GM18870 (cell line): ENCODE results near the gene SMAD2.
"Not testable (repeated sequence)": the region's sequence is repeated elsewhere in the genome, so short reads cannot be mapped to it uniquely, and the experiment has no call there.

Experiments
- ATAC-seq: cut with Tn5 transposase; IDR thresholded peaks from one replicate; pipeline ENCODE4 v1.9.1; 2021; ENCODE audit warnings: moderate library complexity; ENCODE audit not compliant: unreplicated experiment

Gene SMAD2

GRCh38 chr18:47795434-47795814 lies 135.0 kb downstream of the SMAD2 start:
- ATAC-seq: no peak

GRCh38 chr18:47794725-47795433 lies 135.6 kb downstream of the SMAD2 start:
- ATAC-seq: no peak

GRCh38 chr18:47793609-47794008 lies 136.8 kb downstream of the SMAD2 start:
- no peak for ATAC-seq

- ATAC-seq: no peak
These were observed 138.9 kb downstream of the SMAD2 start for GRCh38 chr18:47791461-47791985.

GRCh38 chr18:47790036-47790435 lies 140.4 kb downstream of the SMAD2 start:
- ATAC-seq: no peak

GRCh38 chr18:47788621-47789020 lies 141.8 kb downstream of the SMAD2 start:
- ATAC-seq: no peak

GRCh38 chr18:47781561-47781960 lies 148.9 kb downstream of the SMAD2 start:
- ATAC-seq: no peak

- no peak for ATAC-seq
These were observed 150.3 kb downstream of the SMAD2 start for GRCh38 chr18:47780011-47780725.

- no peak for ATAC-seq
These were observed 151.1 kb downstream of the SMAD2 start for GRCh38 chr18:47779381-47779780.

GRCh38 chr18:47777626-47778025 lies 152.8 kb downstream of the SMAD2 start:
- no peak for ATAC-seq

GRCh38 chr18:47775961-47776360 lies 154.5 kb downstream of the SMAD2 start:
- ATAC-seq: no peak

GRCh38 chr18:47773931-47774330 lies 156.5 kb downstream of the SMAD2 start:
- no peak for ATAC-seq

- ATAC-seq: no peak
These were observed 157.8 kb downstream of the SMAD2 start for GRCh38 chr18:47772374-47773248.

- no peak for ATAC-seq
These were observed 158.5 kb downstream of the SMAD2 start for GRCh38 chr18:47771922-47772321.

GRCh38 chr18:47767699-47768098 lies 162.8 kb downstream of the SMAD2 start:
- ATAC-seq: no peak

- not testable (repeated sequence) for ATAC-seq
These were observed 163.3 kb downstream of the SMAD2 start for GRCh38 chr18:47767198-47767597.
